ENCODE measurements around the gene KRT74.

KRT74 gene

DNA sequence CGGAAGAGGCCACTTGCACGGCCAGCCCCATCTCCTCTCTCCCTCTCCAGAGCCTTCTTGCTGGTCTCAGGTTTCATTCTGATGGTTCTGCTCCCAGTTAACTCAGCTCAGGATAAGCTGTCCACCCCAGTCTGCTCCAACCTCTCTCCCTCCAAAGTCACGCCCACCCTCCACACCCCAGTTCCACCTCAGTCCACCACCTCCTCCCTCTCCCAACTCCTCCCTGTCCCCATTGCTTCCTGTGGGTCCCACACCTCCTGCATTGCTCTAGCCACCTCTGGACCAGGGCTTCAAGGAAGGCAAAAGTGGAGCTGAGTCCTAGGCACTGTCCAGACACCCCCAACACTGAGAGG is 33.8 kb downstream of the KRT74 start:
- no peaks in the 10 kb centered on the region for H3K27me3 ChIP-seq (ENCODE audit: control insufficient read depth, insufficient read depth, low read length)
- no CpG with 5 or more reads among the region's 3 CpGs for WGBS (ENCODE audit: insufficient coverage, insufficient read length)

DNA sequence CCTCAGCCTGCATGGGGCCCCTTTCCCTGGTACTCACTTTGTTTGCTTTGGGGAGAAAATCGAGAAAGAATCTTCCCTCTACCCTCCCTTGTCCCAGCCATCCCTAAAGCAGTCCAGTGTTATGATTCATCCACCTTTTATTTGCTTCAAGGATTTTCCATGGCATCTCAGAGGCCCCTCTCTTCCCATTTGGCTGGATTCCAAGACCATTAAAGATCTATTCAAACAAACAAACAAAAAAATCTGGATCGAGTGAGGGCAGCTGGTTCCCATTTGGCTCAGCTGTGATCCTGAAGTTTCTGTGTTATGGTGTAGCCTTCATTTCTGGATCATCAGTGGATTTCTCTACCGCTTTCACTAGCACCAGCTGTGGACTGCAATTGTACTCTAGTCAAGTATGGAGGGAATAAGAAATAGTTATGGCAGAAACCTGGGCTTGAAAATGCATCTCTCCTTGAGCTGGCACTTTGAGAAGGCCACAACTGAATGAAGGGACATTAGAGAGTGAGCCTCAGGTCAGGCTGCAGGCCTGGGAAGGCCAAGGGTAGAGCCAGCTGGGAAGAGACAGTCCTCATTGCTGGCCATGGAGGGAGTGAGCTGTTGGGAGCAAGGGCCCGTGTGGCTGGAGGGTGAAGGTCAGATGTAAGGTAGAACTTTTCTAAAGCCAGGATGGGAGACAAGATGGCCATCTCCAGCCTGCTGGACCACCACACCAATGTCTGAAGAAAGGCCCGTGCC is 34.4 kb downstream of the KRT74 start:
- no peak for DNase-seq (ENCODE audit: low read depth, low spot score)
- no peaks in the 10 kb centered on the region for H3K36me3 ChIP-seq (ENCODE audit: control insufficient read depth, insufficient read depth, low read length)
- no peaks in the 10 kb centered on the region for H3K27me3 ChIP-seq (ENCODE audit: control insufficient read depth, insufficient read depth, low read length)
- no CpG with 5 or more reads among the region's 5 CpGs for WGBS (ENCODE audit: insufficient coverage, insufficient read length)
- no peaks in the 10 kb centered on the region for H3K9me3 ChIP-seq (ENCODE audit: control insufficient read depth, insufficient read depth, low read length)
- no peak overlapping the region for H3K27ac ChIP-seq (ENCODE audit: low read length)
- H3K4me3 ChIP-seq (ENCODE audit: low read length), result no peak overlapping the region
- H3K4me1 ChIP-seq (ENCODE audit: control insufficient read depth, insufficient read depth, low read length), result no peaks in the 10 kb centered on the region

More for the DNA sequence above, 33.8 kb downstream of the KRT74 start:
- Histone ChIP-seq H3K27ac (ENCODE audit: low read length) (no peak overlapping the region), H3K36me3 (ENCODE audit: control insufficient read depth, insufficient read depth, low read length) (no peaks in the 10 kb centered on the region), H3K9me3 (ENCODE audit: control insufficient read depth, insufficient read depth, low read length) (no peaks in the 10 kb centered on the region), H3K4me3 (ENCODE audit: low read length) (no peak overlapping the region), H3K4me1 (ENCODE audit: control insufficient read depth, insufficient read depth, low read length) (no peaks in the 10 kb centered on the region)
- no peak for DNase-seq (ENCODE audit: low read depth, low spot score)

DNA sequence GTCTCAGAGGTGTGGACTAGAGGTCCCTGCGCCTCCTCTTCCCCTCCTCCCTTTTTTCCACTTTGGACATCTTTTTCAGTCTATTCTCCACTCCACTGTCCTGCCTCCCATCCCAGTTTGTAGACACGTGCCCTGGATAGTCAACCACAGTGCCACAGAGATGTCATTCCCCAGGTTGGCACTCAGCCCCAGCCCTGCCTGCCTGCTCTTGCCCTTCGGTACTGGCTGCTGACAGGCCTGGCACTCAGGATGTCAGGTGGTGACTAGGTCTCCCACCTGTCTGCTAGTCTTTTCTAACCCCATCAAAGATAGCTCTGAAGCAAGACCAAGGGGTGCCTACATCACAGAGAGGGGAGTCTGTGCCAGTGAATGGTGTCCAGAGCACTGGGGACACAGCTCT is 36.5 kb downstream of the KRT74 start:
- Histone ChIP-seq H3K4me1 (ENCODE audit: control insufficient read depth, insufficient read depth, low read length) (no peaks in the 10 kb centered on the region), H3K27ac (ENCODE audit: low read length) (no peak overlapping the region), H3K27me3 (ENCODE audit: control insufficient read depth, insufficient read depth, low read length) (no peaks in the 10 kb centered on the region), H3K36me3 (ENCODE audit: control insufficient read depth, insufficient read depth, low read length) (no peaks in the 10 kb centered on the region), H3K4me3 (ENCODE audit: low read length) (no peak overlapping the region), H3K9me3 (ENCODE audit: control insufficient read depth, insufficient read depth, low read length) (no peaks in the 10 kb centered on the region)
- no peak for DNase-seq (ENCODE audit: low read depth, low spot score)
- WGBS (ENCODE audit: insufficient coverage, insufficient read length), result no CpG with 5 or more reads among the region's 3 CpGs

DNA sequence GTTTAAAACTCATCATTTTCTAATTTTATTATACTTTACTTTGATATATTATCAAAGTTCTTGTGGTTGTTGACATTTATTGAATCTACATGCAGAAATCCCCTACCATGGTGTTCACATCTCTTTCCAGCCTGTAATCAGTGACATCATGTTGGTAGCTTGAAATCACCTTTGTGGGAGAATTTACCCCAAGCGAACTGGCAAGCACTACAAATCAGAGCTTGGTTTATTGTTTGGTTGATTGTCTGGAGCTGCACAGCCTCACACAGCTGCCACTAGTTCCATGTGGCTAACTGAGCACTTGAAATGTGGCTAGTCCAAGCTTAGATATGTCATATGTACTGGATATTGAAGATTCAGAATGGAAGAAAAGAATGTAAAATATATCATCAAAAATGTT is 38.1 kb downstream of the KRT74 start:
- WGBS (ENCODE audit: insufficient coverage, insufficient read length), result no CpG with 5 or more reads among the region's 1 CpG
- H3K36me3 ChIP-seq (ENCODE audit: control insufficient read depth, insufficient read depth, low read length), result no peaks in the 10 kb centered on the region
- H3K4me1 ChIP-seq (ENCODE audit: control insufficient read depth, insufficient read depth, low read length), result no peaks in the 10 kb centered on the region
- DNase-seq (ENCODE audit: low read depth, low spot score), result no peak
- no peak overlapping the region for H3K4me3 ChIP-seq (ENCODE audit: low read length)
- no peaks in the 10 kb centered on the region for H3K27me3 ChIP-seq (ENCODE audit: control insufficient read depth, insufficient read depth, low read length)
- H3K9me3 ChIP-seq (ENCODE audit: control insufficient read depth, insufficient read depth, low read length), result no peaks in the 10 kb centered on the region
- H3K27ac ChIP-seq (ENCODE audit: low read length), result no peak overlapping the region

DNA sequence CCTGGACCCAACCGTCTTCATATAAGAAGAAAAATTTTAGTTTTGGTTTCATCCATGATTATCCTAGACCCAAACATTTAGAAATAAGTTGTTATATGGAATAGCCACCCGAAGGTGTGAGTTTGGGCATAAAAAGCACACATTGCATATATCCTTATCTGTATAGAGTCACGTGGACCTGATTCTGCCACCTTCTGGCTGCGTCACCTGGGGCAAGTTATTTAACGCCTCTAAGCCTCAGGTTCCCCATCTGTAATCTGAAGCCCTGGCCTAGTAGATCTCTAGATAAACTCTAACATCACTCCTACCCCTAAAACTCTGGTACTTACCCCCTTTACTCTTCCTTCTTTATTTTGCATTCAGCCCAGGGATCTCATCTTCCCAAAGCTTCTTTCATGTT is 39.2 kb downstream of the KRT74 start:
- Histone ChIP-seq H3K4me3 (ENCODE audit: low read length) (no peak overlapping the region), H3K4me1 (ENCODE audit: control insufficient read depth, insufficient read depth, low read length) (no peaks in the 10 kb centered on the region)
- WGBS (ENCODE audit: insufficient coverage, insufficient read length), result no CpG with 5 or more reads among the region's 5 CpGs

DNA sequence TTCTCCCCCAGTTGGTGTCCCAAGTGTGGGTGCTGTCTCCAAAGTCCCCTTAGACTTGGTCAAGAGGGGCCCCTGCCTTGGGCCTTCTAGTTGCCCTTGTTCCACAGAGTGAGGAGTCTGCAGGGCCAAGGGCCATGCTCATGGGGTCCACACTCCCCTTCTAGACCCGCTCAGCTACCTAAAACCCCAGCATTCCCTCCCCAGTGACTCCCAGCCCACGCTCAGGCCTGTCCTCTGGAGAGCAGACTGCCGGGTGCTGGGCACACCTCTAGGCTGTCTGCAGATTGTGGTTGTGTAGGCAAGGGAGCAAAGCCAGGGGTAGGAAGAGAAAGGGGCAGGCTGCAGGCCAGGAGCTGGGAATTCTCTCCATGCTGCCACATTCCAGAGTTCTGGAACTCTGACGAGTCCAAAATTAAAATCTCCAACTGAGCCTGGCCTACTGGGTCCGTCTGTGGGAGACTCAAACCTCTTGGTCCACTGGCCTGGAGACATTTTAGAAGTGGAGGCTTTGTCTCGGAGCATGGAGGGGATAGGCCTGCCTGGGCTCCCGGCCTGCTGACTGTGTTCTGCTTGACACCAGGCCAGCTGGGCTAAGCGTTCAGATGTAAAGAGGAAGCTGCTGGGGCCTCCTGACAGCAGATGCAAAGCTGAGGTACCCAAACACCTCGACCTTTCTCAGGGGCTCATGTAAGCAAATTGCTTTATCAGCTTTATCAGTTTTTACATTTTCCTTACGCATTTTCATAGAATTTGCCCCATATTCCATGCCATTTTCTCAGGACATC is 39.8 kb downstream of the KRT74 start:
- Histone ChIP-seq H3K27me3 (ENCODE audit: control insufficient read depth, insufficient read depth, low read length) (no peaks in the 10 kb centered on the region), H3K9me3 (ENCODE audit: control insufficient read depth, insufficient read depth, low read length) (no peaks in the 10 kb centered on the region), H3K36me3 (ENCODE audit: control insufficient read depth, insufficient read depth, low read length) (no peaks in the 10 kb centered on the region), H3K27ac (ENCODE audit: low read length) (no peak overlapping the region), H3K4me3 (ENCODE audit: low read length) (no peak overlapping the region), H3K4me1 (ENCODE audit: control insufficient read depth, insufficient read depth, low read length) (no peaks in the 10 kb centered on the region)
- no CpG with 5 or more reads among the region's 10 CpGs for WGBS (ENCODE audit: insufficient coverage, insufficient read length)
- DNase-seq (ENCODE audit: low read depth, low spot score), result no peak

More for the DNA sequence above, 39.2 kb downstream of the KRT74 start:
- Histone ChIP-seq H3K9me3 (ENCODE audit: control insufficient read depth, insufficient read depth, low read length) (no peaks in the 10 kb centered on the region), H3K36me3 (ENCODE audit: control insufficient read depth, insufficient read depth, low read length) (no peaks in the 10 kb centered on the region), H3K27ac (ENCODE audit: low read length) (no peak overlapping the region), H3K27me3 (ENCODE audit: control insufficient read depth, insufficient read depth, low read length) (no peaks in the 10 kb centered on the region)
- DNase-seq (ENCODE audit: low read depth, low spot score), result no peak

DNA sequence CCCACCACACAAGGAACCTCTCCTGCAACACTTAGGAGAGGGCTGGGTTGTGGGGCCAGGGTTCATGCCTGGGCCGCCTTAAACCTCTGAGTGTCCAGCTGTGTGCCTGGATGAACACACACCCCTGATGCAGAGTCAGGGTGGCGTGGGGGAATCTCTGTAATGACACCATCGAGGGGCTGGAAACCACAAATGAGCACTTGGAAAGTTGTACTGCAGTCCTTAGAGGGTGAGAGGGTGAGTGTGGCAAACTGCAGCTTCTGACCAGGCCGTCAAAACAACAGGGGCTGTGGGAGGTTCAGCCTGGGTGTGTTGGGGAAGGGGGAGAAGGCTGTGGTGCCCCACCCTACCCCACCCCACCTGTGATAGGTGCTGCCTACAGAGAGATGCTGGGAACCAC is 41.0 kb downstream of the KRT74 start:
- H3K27me3 ChIP-seq (ENCODE audit: control insufficient read depth, insufficient read depth, low read length), result no peaks in the 10 kb centered on the region
- no peaks in the 10 kb centered on the region for H3K36me3 ChIP-seq (ENCODE audit: control insufficient read depth, insufficient read depth, low read length)
- H3K4me1 ChIP-seq (ENCODE audit: control insufficient read depth, insufficient read depth, low read length), result no peaks in the 10 kb centered on the region
- no peak overlapping the region for H3K4me3 ChIP-seq (ENCODE audit: low read length)
- WGBS (ENCODE audit: insufficient coverage, insufficient read length), result no CpG with 5 or more reads among the region's 4 CpGs
- H3K9me3 ChIP-seq (ENCODE audit: control insufficient read depth, insufficient read depth, low read length), result no peaks in the 10 kb centered on the region
- no peak overlapping the region for H3K27ac ChIP-seq (ENCODE audit: low read length)
- DNase-seq (ENCODE audit: low read depth, low spot score), result no peak

DNA sequence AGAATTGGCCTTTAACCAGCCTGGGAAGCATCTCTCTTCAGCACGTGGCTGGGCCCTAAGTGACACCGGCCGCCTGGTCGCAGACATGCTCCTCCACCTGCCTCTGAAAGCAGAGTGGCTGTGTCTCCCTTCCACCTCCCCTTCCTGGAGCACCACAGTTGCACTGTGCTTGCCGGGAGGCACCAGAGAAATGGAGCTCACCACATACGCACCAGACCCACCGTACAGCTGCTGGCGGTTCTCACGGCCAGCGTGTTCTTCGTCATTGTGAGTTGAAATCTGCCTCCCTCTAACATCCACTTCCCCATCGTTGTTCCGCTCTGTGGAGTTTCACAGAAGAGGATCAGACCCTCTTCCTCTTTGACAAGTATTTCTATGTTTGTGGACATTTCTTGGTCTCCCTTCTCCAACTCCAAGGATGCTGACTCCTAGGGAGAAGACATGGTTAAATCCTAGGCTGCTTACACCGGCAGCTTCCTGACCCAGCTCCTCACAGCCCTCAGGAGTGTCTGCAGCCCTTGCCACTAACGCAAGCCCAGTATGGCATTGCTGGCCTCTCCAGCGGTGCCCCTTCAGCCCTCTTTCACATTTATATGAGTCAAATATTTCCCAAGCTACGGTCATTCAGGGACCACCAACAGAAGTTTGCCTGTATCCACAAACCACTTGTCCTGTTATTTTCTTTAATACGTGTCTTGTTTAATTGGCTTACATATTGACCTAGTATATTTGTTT is 41.9 kb downstream of the KRT74 start:
- DNase-seq (ENCODE audit: low read depth, low spot score), result no peak
- no peaks in the 10 kb centered on the region for H3K9me3 ChIP-seq (ENCODE audit: control insufficient read depth, insufficient read depth, low read length)
- no peaks in the 10 kb centered on the region for H3K27me3 ChIP-seq (ENCODE audit: control insufficient read depth, insufficient read depth, low read length)
- no peak overlapping the region for H3K27ac ChIP-seq (ENCODE audit: low read length)
- no peaks in the 10 kb centered on the region for H3K4me1 ChIP-seq (ENCODE audit: control insufficient read depth, insufficient read depth, low read length)
- no peak overlapping the region for H3K4me3 ChIP-seq (ENCODE audit: low read length)
- H3K36me3 ChIP-seq (ENCODE audit: control insufficient read depth, insufficient read depth, low read length), result no peaks in the 10 kb centered on the region
- no CpG with 5 or more reads among the region's 18 CpGs for WGBS (ENCODE audit: insufficient coverage, insufficient read length)

DNA sequence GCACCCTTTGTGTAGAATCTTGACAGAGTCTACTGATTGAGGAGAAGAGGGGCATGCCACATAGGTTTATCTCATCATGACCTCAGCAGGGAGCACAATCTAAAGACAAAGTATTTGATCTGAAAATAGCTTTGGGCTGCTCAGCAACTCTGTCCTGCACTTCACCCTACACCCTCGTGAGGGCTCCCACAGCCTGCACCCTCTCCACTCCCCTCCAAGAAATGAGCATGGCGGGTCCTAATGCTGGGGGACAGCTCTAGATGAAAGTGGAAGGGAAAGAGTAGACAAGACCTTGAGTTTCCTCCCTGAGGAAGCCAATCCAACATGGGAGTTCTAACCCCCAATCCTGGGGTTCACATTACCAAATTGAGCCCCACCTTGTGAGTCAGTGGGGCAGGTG is 42.7 kb downstream of the KRT74 start:
- Histone ChIP-seq H3K27me3 (ENCODE audit: control insufficient read depth, insufficient read depth, low read length) (no peaks in the 10 kb centered on the region), H3K4me3 (ENCODE audit: low read length) (no peak overlapping the region), H3K4me1 (ENCODE audit: control insufficient read depth, insufficient read depth, low read length) (no peaks in the 10 kb centered on the region), H3K27ac (ENCODE audit: low read length) (no peak overlapping the region), H3K9me3 (ENCODE audit: control insufficient read depth, insufficient read depth, low read length) (no peaks in the 10 kb centered on the region), H3K36me3 (ENCODE audit: control insufficient read depth, insufficient read depth, low read length) (no peaks in the 10 kb centered on the region)
- no CpG with 5 or more reads among the region's 2 CpGs for WGBS (ENCODE audit: insufficient coverage, insufficient read length)
- DNase-seq (ENCODE audit: low read depth, low spot score), result no peak

DNA sequence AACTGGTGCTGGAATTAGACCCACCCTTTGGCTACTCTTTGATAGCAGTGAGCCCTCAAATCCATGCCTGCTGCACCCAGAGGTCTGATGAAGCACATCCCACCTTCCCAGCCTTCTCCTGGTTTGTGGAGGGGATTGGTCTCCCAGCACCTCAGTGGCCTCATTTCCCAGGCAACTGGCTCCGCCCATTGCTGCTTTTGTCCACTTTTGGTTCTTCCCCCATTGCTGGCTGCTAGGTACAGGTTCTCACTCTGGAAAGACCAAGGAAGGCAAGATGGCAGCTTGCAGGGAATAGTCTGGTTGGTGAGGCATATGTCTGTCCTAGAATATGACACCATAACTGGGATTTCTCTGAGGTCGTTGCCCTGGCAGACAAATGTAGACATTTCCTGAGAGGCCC is 43.3 kb downstream of the KRT74 start:
- Histone ChIP-seq H3K9me3 (ENCODE audit: control insufficient read depth, insufficient read depth, low read length) (no peaks in the 10 kb centered on the region), H3K27ac (ENCODE audit: low read length) (no peak overlapping the region), H3K27me3 (ENCODE audit: control insufficient read depth, insufficient read depth, low read length) (no peaks in the 10 kb centered on the region), H3K36me3 (ENCODE audit: control insufficient read depth, insufficient read depth, low read length) (no peaks in the 10 kb centered on the region), H3K4me3 (ENCODE audit: low read length) (no peak overlapping the region), H3K4me1 (ENCODE audit: control insufficient read depth, insufficient read depth, low read length) (no peaks in the 10 kb centered on the region)
- no peak for DNase-seq (ENCODE audit: low read depth, low spot score)
- no CpG with 5 or more reads among the region's 2 CpGs for WGBS (ENCODE audit: insufficient coverage, insufficient read length)
